PC-9 (cell line): Measurements from ENCODE around the gene NCAPH2.

Experiments used
- CTCF ChIP-seq: fragments of 200-600 bp; sonication (generic); conservative IDR thresholded peaks from 2 replicates; pipeline ENCODE4 v1.6.1; 2017; ENCODE audit warnings: mixed run types, antibody characterized with exemption, mild to moderate bottlenecking, moderate library complexity
- EZH2 ChIP-seq: fragments of 200-600 bp; sonication (generic); IDR thresholded peaks from 2 replicates; pipeline ENCODE4 v1.8.0; 2017; ENCODE audit warnings: antibody characterized with exemption, low read depth

GRCh38 chr22:50486561-50487289 is 21.3 kb upstream of the NCAPH2 start, which contains the start of gene MIOX:
- no peak for TF ChIP-seq CTCF
- no peak for TF ChIP-seq EZH2
